MM.1S (cell line): ENCODE results near the gene PAN3.
"Not testable (repeated sequence)": the region's sequence is repeated elsewhere in the genome, so short reads cannot be mapped to it uniquely, and the experiment has no call there.

Source experiments
- EZH2 ChIP-seq: fragments of 300-600 bp; sonication (generic); optimal IDR thresholded peaks from 2 replicates; pipeline ENCODE3; 2017; ENCODE audit warnings: low read depth, mild to moderate bottlenecking, antibody characterized with exemption, low read length, mixed read lengths
- EZH2phosphoT487 ChIP-seq: fragments of 300-600 bp; sonication (generic); IDR thresholded peaks from 2 replicates; pipeline ENCODE4 v1.6.1; 2018; ENCODE audit warnings: antibody characterized with exemption, low read length
- TF ChIP-seq, protein P1 (sequence below): fragments of 300-600 bp; sonication (generic); IDR thresholded peaks from 2 replicates; pipeline ENCODE4 v1.5.1; 2016; ENCODE audit warnings: antibody characterized with exemption, low read length, mixed read lengths

DNA sequence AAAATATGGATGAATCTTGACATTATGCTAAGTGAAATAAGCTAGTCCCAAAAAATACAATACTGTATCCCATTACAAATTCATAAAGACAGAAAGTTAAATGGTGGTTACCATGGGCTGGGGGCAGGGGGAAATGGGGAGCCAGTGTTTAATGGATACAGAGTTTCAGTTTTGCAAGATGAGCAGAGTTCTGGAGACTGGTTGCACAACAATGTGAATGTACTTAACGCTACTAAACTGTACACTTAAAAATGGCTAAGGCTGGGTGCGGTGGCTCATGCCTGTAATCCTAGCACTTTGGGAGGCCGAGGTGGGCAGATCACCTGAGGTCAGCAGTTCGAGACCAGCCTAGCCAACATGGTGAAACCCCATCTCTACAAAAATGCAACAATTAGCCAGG, 36.5 kb upstream of the PAN3 start:
- not testable (repeated sequence) for TF ChIP-seq EZH2, EZH2phosphoT487
- TF ChIP-seq, protein P1, sequence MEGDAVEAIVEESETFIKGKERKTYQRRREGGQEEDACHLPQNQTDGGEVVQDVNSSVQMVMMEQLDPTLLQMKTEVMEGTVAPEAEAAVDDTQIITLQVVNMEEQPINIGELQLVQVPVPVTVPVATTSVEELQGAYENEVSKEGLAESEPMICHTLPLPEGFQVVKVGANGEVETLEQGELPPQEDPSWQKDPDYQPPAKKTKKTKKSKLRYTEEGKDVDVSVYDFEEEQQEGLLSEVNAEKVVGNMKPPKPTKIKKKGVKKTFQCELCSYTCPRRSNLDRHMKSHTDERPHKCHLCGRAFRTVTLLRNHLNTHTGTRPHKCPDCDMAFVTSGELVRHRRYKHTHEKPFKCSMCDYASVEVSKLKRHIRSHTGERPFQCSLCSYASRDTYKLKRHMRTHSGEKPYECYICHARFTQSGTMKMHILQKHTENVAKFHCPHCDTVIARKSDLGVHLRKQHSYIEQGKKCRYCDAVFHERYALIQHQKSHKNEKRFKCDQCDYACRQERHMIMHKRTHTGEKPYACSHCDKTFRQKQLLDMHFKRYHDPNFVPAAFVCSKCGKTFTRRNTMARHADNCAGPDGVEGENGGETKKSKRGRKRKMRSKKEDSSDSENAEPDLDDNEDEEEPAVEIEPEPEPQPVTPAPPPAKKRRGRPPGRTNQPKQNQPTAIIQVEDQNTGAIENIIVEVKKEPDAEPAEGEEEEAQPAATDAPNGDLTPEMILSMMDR = not testable (repeated sequence)
